GM12878 (cell line): Measurements from ENCODE around the gene CCDC8. TPM values are rescaled to one million over a fixed set of nuclear protein-coding genes. Genes with fewer than 3 reads are reported as not detected.

ENCODE experiments used
- ATAC-seq: fragments of 200-7000 bp; cut with Tn5 transposase; 3 replicates; pipeline ENCODE4 v1.9.1; 2020; ENCODE audit warnings: mild to moderate bottlenecking, moderate library complexity
- BruUV-seq: library from RNA; stranded (reverse); fragments of 400-500 nt; replicated peaks from 2 replicates; lab custom pipeline; 2021; lab: Mats Ljungman, UMichigan
- CTCF ChIA-PET: fragments of 300-600 bp; sonication (Branson Sonifier 250); formaldehyde crosslinking; extraction: SDS; loops from one replicate; lab custom pipeline; 2021; ENCODE audit warnings: inconsistent platforms; lab: Yijun Ruan, JAX
- POLR2A ChIA-PET: fragments of 350-600 bp; formaldehyde crosslinking; extraction: SDS; loops from one replicate; lab custom pipeline; 2021; ENCODE audit warnings: inconsistent platforms; lab: Charles Lee
- RAD21 ChIA-PET: fragments of 300-600 bp; sonication (Branson Sonifier 250); formaldehyde crosslinking; loops from one replicate; lab custom pipeline; 2023; ENCODE audit warnings: antibody characterized with exemption; ENCODE audit not compliant: unreplicated experiment; lab: Charles Lee
- SMC1A ChIA-PET: fragments of 300-600 bp; sonication (Branson Sonifier 250); formaldehyde crosslinking; loops from one replicate; lab custom pipeline; 2023; ENCODE audit not compliant: unreplicated experiment, uncharacterized antibody; lab: Charles Lee
- DNase-seq: peaks from one replicate; pipeline ENCODE4 v3.0.0-alpha.2; 2011; ENCODE audit warnings: low read depth, low spot score
- FAIRE-seq: peaks from 3 replicates; lab custom pipeline; 2011; peaks lifted over from hg19 to GRCh38; lab: Jason Lieb, UNC
- H2AFZ ChIP-seq: 2 replicates; pipeline ENCODE4 v1.6.0; 2011; ENCODE audit warnings: low read depth, low read length, control low read depth; ENCODE audit not compliant: control insufficient read depth
- H3K27ac ChIP-seq: 2 replicates; pipeline ENCODE4 v1.5.1; 2011; ENCODE audit warnings: control low read depth; ENCODE audit not compliant: control insufficient read depth, insufficient read depth
- H3K27me3 ChIP-seq, 2 experiments: replicated peaks in 1 of 2; 2 replicates each; pipeline versions ENCODE4 v1.6.0 to v1.6.1; 2011; ENCODE audit warnings: low read length in 1 of 2; ENCODE audit not compliant: control insufficient read depth in 2 of 2, insufficient read depth in 2 of 2
- H3K36me3 ChIP-seq, 2 experiments: 2 replicates each; pipeline ENCODE4 v1.5.1; 2011; ENCODE audit warnings: low read length in 1 of 2; ENCODE audit not compliant: control insufficient read depth in 2 of 2, insufficient read depth in 2 of 2
- H3K4me1 ChIP-seq: 2 replicates; pipeline ENCODE4 v1.6.1; 2011; ENCODE audit warnings: mild to moderate bottlenecking, low read length, moderate library complexity, mixed read lengths; ENCODE audit not compliant: control insufficient read depth, insufficient read depth
- H3K4me2 ChIP-seq: 2 replicates; pipeline ENCODE4 v1.6.0; 2011; ENCODE audit warnings: control low read depth; ENCODE audit not compliant: control insufficient read depth, insufficient read depth
- H3K4me3 ChIP-seq: fragments of 200-600 bp; sonication (generic); 2 replicates; pipeline ENCODE4 v1.5.1; 2016
- H3K79me2 ChIP-seq: 2 replicates; pipeline ENCODE4 v1.6.0; 2011; ENCODE audit warnings: low read length; ENCODE audit not compliant: control insufficient read depth, insufficient read depth
- H3K9ac ChIP-seq: 2 replicates; pipeline ENCODE4 v1.8.0; 2011; ENCODE audit warnings: low read length, control low read depth, mixed read lengths; ENCODE audit not compliant: control insufficient read depth, insufficient read depth
- H3K9me3 ChIP-seq: replicated peaks from 3 replicates; pipeline ENCODE4 v1.5.1; 2011; ENCODE audit warnings: mild to moderate bottlenecking, low read length; ENCODE audit not compliant: control insufficient read depth, insufficient read depth
- H4K20me1 ChIP-seq: 2 replicates; pipeline ENCODE4 v1.6.0; 2011; ENCODE audit not compliant: control insufficient read depth, insufficient read depth
- CREM ChIP-seq: IDR thresholded peaks from 2 replicates; pipeline ENCODE4 v1.6.1; 2014; ENCODE audit warnings: antibody characterized with exemption, low read depth
- EED ChIP-seq: sonication (generic); IDR thresholded peaks from 2 replicates; pipeline ENCODE4 v1.6.1; 2016; ENCODE audit warnings: antibody characterized with exemption, low read depth
- POU2F2 ChIP-seq: IDR thresholded peaks from 3 replicates; pipeline ENCODE4 v1.6.1; 2011; ENCODE audit warnings: low read depth, mild to moderate bottlenecking, low read length, borderline replicate concordance
- SRF ChIP-seq, 2 experiments: IDR thresholded peaks; 2 replicates each; pipeline ENCODE4 v1.6.1; 2011; ENCODE audit warnings: low read depth in 2 of 2, low read length in 2 of 2, mild to moderate bottlenecking in 1 of 2, moderate library complexity in 1 of 2
- SUPT20H ChIP-seq: IDR thresholded peaks from 2 replicates; pipeline ENCODE4 v1.6.1; 2011; ENCODE audit warnings: low read depth, mild to moderate bottlenecking, low read length, moderate library complexity, borderline replicate concordance; ENCODE audit not compliant: control insufficient read depth
- ZBTB33 ChIP-seq: fragments of 450-650 bp; IDR thresholded peaks from 2 replicates; pipeline ENCODE4 v1.6.1; 2017; ENCODE audit warnings: mild to moderate bottlenecking
- ZSCAN29 ChIP-seq: fragments of 450-650 bp; IDR thresholded peaks from 2 replicates; pipeline ENCODE4 v1.6.1; 2017; ENCODE audit warnings: mild to moderate bottlenecking, moderate library complexity
- ZZZ3 ChIP-seq: IDR thresholded peaks from 2 replicates; pipeline ENCODE4 v1.6.1; 2011; ENCODE audit warnings: low read depth; ENCODE audit not compliant: control insufficient read depth, insufficient read length
- WGBS: methylation state at CpG from one replicate; pipeline ENCODE4 v1.1.6; 2016; ENCODE audit warnings: low lambda C conversion rate; ENCODE audit not compliant: insufficient replicate concordance, insufficient coverage; ENCODE audit errors: missing lambda C conversion rate; 5-methylcytosine and 5-hydroxymethylcytosine counted together
- in situ Hi-C: fragments of 300-500 bp; cut with MboI; formaldehyde crosslinking; loops from 9 replicates; pipeline ENCODE4 v1.14.3; 2018; ENCODE audit warnings: mixed read lengths
- intact Hi-C: fragments of 100-400 bp; cut with micrococcal nuclease; formaldehyde crosslinking; loops from one replicate; pipeline ENCODE4 v1.14.2; 2022; ENCODE audit not compliant: unreplicated experiment
- polyA plus RNA-seq, 11 experiments: library from polyadenylated mRNA; depleted of rRNA in 4 of 11; unstranded in 6 of 11; stranded (reverse) in 5 of 11; fragments of >200 nt; fragmentation: Nextera tagmentation in 4 of 11; fragmentation: Illumina TruSeq in 1 of 11; extraction: Ambion mirVana in 4 of 11; extraction: Trizol in 1 of 11; gene quantifications; 1 replicate in 1 of 11; 2 replicates in 10 of 11; pipeline versions ENCODE4 v1.2.1 to v1.2.3, GENCODE V29; 2011 to 2016; ENCODE audit warnings: inconsistent platforms in 2 of 11, missing spikeins in 2 of 11, low read depth in 1 of 11
- total RNA-seq, 4 experiments: library from RNA; depleted of rRNA in 3 of 4; stranded (reverse); fragments of >200 nt in 3 of 4; fragmentation: Illumina TruSeq in 1 of 4; extraction: Trizol in 1 of 4; gene quantifications; 2 replicates each; pipeline versions ENCODE4 v1.2.1 to v1.2.3, GENCODE V29; 2013 to 2021
- TF ChIP-seq, protein P1 (sequence below): fragments of 450-650 bp; IDR thresholded peaks from 2 replicates; pipeline ENCODE4 v1.6.1; 2017; ENCODE audit warnings: mild to moderate bottlenecking, low read depth, inconsistent platforms; ENCODE audit not compliant: poor library complexity, severe bottlenecking
- TF ChIP-seq, protein P2 (sequence below): IDR thresholded peaks from 2 replicates; pipeline ENCODE4 v1.6.1; 2011; ENCODE audit warnings: low read depth, low read length, improper control_type of control experiment, borderline replicate concordance
- TF ChIP-seq, protein P3 (sequence below): fragments of 450-650 bp; IDR thresholded peaks from 2 replicates; pipeline ENCODE4 v1.6.1; 2018; ENCODE audit warnings: borderline replicate concordance, mild to moderate bottlenecking; ENCODE audit not compliant: partially characterized antibody
- TF ChIP-seq, protein P4 (sequence below): fragments of 450-650 bp; IDR thresholded peaks from 2 replicates; pipeline ENCODE4 v1.6.1; 2017; ENCODE audit warnings: borderline replicate concordance

Gene CCDC8
- total and polyA plus RNA-seq, 10 of the 15 experiments (the other 5 are each of a cell fraction or from before 2014, with no cell fraction given): under 0.01 to 0.15 (median 0.05) TPM; not detected in 5

GRCh38 chr19:46367426-46367825 is 45.9 kb downstream of the CCDC8 start:
- ATAC-seq: no peak
- Histone ChIP-seq H2AFZ (no peak overlapping the region), H3K9ac (no peak overlapping the region), H3K9me3 (no peaks in the 10 kb centered on the region), H3K27me3 (no peaks in the 10 kb centered on the region), H3K4me2 (no peak overlapping the region), H3K79me2 (peaks cover 12% of the 10 kb centered on the region), H4K20me1 (peaks cover 3% of the 10 kb centered on the region; the same call in 1 of the 2 replicates), H3K36me3 (peaks cover 23 to 25% of the 10 kb centered on the region in 2 experiments), H3K4me3 (no peak overlapping the region), H3K27ac (no peak overlapping the region), H3K4me1 (peaks cover 7% of the 10 kb centered on the region)
- SMC1A ChIA-PET: no interaction called here
- intact Hi-C loops: no loop called here
- CTCF ChIA-PET: interaction anchor here (2.1 kb wide), 1 partner anchor 20 kb away, joined by 11 read pairs; the partner anchor contains the start of gene PPP5C
- WGBS: 97% methylated on average over 5 of the region's 5 CpGs
- FAIRE-seq: no peak
- POLR2A ChIA-PET: no interaction called here
- RAD21 ChIA-PET: no interaction called here
- BruUV-seq: no TSS peak
- DNase-seq: no peak
- in situ Hi-C loops: no loop called here
- TF ChIP-seq SUPT20H (no peak), SRF (IDR thresholded peaks at IDR 0.05; ENCODE audit: low read depth in 2 of 2, low read length in 2 of 2) (no peak), ZSCAN29 (no peak), CREM (no peak), ZZZ3 (no peak), POU2F2 (no peak), ZBTB33 (no peak), EED (no peak)
- TF ChIP-seq, protein P1, sequence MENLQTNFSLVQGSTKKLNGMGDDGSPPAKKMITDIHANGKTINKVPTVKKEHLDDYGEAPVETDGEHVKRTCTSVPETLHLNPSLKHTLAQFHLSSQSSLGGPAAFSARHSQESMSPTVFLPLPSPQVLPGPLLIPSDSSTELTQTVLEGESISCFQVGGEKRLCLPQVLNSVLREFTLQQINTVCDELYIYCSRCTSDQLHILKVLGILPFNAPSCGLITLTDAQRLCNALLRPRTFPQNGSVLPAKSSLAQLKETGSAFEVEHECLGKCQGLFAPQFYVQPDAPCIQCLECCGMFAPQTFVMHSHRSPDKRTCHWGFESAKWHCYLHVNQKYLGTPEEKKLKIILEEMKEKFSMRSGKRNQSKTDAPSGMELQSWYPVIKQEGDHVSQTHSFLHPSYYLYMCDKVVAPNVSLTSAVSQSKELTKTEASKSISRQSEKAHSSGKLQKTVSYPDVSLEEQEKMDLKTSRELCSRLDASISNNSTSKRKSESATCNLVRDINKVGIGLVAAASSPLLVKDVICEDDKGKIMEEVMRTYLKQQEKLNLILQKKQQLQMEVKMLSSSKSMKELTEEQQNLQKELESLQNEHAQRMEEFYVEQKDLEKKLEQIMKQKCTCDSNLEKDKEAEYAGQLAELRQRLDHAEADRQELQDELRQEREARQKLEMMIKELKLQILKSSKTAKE: no peak
- TF ChIP-seq, protein P2, sequence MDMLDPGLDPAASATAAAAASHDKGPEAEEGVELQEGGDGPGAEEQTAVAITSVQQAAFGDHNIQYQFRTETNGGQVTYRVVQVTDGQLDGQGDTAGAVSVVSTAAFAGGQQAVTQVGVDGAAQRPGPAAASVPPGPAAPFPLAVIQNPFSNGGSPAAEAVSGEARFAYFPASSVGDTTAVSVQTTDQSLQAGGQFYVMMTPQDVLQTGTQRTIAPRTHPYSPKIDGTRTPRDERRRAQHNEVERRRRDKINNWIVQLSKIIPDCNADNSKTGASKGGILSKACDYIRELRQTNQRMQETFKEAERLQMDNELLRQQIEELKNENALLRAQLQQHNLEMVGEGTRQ: no peak
- TF ChIP-seq, protein P3, sequence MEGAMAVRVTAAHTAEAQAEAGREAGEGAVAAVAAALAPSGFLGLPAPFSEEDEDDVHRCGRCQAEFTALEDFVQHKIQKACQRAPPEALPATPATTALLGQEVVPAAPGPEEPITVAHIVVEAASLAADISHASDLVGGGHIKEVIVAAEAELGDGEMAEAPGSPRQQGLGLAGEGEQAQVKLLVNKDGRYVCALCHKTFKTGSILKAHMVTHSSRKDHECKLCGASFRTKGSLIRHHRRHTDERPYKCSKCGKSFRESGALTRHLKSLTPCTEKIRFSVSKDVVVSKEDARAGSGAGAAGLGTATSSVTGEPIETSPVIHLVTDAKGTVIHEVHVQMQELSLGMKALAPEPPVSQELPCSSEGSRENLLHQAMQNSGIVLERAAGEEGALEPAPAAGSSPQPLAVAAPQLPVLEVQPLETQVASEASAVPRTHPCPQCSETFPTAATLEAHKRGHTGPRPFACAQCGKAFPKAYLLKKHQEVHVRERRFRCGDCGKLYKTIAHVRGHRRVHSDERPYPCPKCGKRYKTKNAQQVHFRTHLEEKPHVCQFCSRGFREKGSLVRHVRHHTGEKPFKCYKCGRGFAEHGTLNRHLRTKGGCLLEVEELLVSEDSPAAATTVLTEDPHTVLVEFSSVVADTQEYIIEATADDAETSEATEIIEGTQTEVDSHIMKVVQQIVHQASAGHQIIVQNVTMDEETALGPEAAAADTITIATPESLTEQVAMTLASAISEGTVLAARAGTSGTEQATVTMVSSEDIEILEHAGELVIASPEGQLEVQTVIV: no peak
- TF ChIP-seq, protein P4, sequence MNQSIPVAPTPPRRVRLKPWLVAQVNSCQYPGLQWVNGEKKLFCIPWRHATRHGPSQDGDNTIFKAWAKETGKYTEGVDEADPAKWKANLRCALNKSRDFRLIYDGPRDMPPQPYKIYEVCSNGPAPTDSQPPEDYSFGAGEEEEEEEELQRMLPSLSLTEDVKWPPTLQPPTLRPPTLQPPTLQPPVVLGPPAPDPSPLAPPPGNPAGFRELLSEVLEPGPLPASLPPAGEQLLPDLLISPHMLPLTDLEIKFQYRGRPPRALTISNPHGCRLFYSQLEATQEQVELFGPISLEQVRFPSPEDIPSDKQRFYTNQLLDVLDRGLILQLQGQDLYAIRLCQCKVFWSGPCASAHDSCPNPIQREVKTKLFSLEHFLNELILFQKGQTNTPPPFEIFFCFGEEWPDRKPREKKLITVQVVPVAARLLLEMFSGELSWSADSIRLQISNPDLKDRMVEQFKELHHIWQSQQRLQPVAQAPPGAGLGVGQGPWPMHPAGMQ: no peak
